GM23338 (cell line): Measurements from ENCODE around the gene APOC1. TPM values are rescaled to one million over a fixed set of nuclear protein-coding genes. Genes with fewer than 3 reads are reported as not detected.

Experiments
- ATAC-seq: fragments of 200-7000 bp; cut with Tn5 transposase; 3 replicates; pipeline ENCODE4 v1.9.1; 2020
- DNase-seq: peaks from one replicate; pipeline ENCODE4 v3.0.0-alpha.2; 2015; ENCODE audit warnings: low spot score
- H2AFZ ChIP-seq: fragments of 200-600 bp; sonication (generic); 2 replicates; pipeline ENCODE4 v1.8.0; 2016; ENCODE audit warnings: antibody characterized with exemption, mild to moderate bottlenecking, moderate library complexity
- H3F3A ChIP-seq: fragments of 200-600 bp; sonication (generic); replicated peaks from 2 replicates; pipeline ENCODE4 v1.8.0; 2017; ENCODE audit warnings: antibody characterized with exemption, mixed run types, low read depth
- H3K27ac ChIP-seq: fragments of 200-600 bp; sonication (generic); 2 replicates; pipeline ENCODE4 v1.6.1; 2016; ENCODE audit warnings: low read depth
- H3K27me3 ChIP-seq: fragments of 200-600 bp; sonication (generic); 2 replicates; pipeline ENCODE4 v1.8.0; 2016; ENCODE audit warnings: mild to moderate bottlenecking, mixed run types, moderate library complexity; ENCODE audit not compliant: insufficient read depth
- H3K36me3 ChIP-seq: fragments of 200-600 bp; sonication (generic); 2 replicates; pipeline ENCODE4 v1.8.0; 2016; ENCODE audit warnings: mild to moderate bottlenecking; ENCODE audit not compliant: insufficient read depth
- H3K4me1 ChIP-seq: fragments of 200-600 bp; sonication (generic); 2 replicates; pipeline ENCODE4 v1.8.0; 2016; ENCODE audit warnings: mild to moderate bottlenecking, moderate library complexity; ENCODE audit not compliant: insufficient read depth
- H3K4me2 ChIP-seq: fragments of 200-600 bp; sonication (generic); 2 replicates; pipeline ENCODE4 v1.7.1; 2017; ENCODE audit warnings: mixed run types
- H3K4me3 ChIP-seq: fragments of 200-600 bp; sonication (generic); 2 replicates; pipeline ENCODE4 v1.6.1; 2016; ENCODE audit warnings: mixed run types
- H3K79me2 ChIP-seq: fragments of 200-600 bp; sonication (generic); replicated peaks from 2 replicates; pipeline ENCODE4 v1.8.0; 2017; ENCODE audit warnings: mild to moderate bottlenecking; ENCODE audit not compliant: insufficient read depth
- H3K9me2 ChIP-seq: fragments of 200-600 bp; sonication (generic); 2 replicates; pipeline ENCODE4 v1.8.0; 2017; ENCODE audit not compliant: insufficient read depth
- H4K20me1 ChIP-seq: fragments of 200-600 bp; sonication (generic); replicated peaks from 2 replicates; pipeline ENCODE4 v1.8.0; 2017; ENCODE audit warnings: mild to moderate bottlenecking; ENCODE audit not compliant: insufficient read depth
- H3K27ac Mint-ChIP-seq: 2 replicates; pipeline ENCODE4 v1.8.0; 2020; ENCODE audit warnings: inconsistent platforms, mild to moderate bottlenecking, moderate library complexity, mixed read lengths
- H3K27me3 Mint-ChIP-seq: 3 replicates; pipeline ENCODE4 v1.8.0; 2022; ENCODE audit warnings: low read depth, mild to moderate bottlenecking, moderate library complexity, mixed read lengths, inconsistent platforms; ENCODE audit not compliant: insufficient read depth, poor library complexity
- H3K36me3 Mint-ChIP-seq: 3 replicates; pipeline ENCODE4 v1.8.0; 2021; ENCODE audit warnings: low read depth, mild to moderate bottlenecking, inconsistent platforms, moderate library complexity, mixed read lengths
- H3K4me1 Mint-ChIP-seq: 3 replicates; pipeline ENCODE4 v1.8.0; 2020; ENCODE audit warnings: mild to moderate bottlenecking, inconsistent platforms, mixed read lengths
- H3K4me3 Mint-ChIP-seq: 3 replicates; pipeline ENCODE4 v1.8.0; 2021; ENCODE audit warnings: moderate library complexity, mild to moderate bottlenecking, inconsistent platforms, mixed read lengths
- H3K9me3 Mint-ChIP-seq: 3 replicates; pipeline ENCODE4 v1.8.0; 2020; ENCODE audit warnings: moderate library complexity, mild to moderate bottlenecking, inconsistent platforms, mixed read lengths
- CREB1 ChIP-seq: fragments of 250-450 bp; sonication (Bioruptor Pico); IDR thresholded peaks from 2 replicates; pipeline ENCODE4 v1.5.0; 2020; ENCODE audit warnings: low read depth, mild to moderate bottlenecking, moderate library complexity
- EZH2 ChIP-seq: fragments of 200-600 bp; sonication (generic); IDR thresholded peaks from one replicate; pipeline ENCODE4 v1.8.0; 2017; ENCODE audit warnings: antibody characterized with exemption, mild to moderate bottlenecking, low read depth; ENCODE audit not compliant: unreplicated experiment
- EZH2phosphoT487 ChIP-seq: fragments of 200-600 bp; sonication (generic); IDR thresholded peaks from one replicate; pipeline ENCODE4 v1.8.1; 2018; ENCODE audit warnings: antibody characterized with exemption; ENCODE audit not compliant: unreplicated experiment
- NANOG ChIP-seq: IDR thresholded peaks from 2 replicates; pipeline ENCODE4 v1.6.1; 2016; ENCODE audit warnings: antibody characterized with exemption, borderline replicate concordance
- REST ChIP-seq: IDR thresholded peaks from one replicate; pipeline ENCODE4 v1.6.1; 2018; ENCODE audit warnings: antibody characterized with exemption; ENCODE audit not compliant: unreplicated experiment
- STAT1 ChIP-seq: IDR thresholded peaks from one replicate; pipeline ENCODE4 v1.6.1; 2016; ENCODE audit warnings: antibody characterized with exemption; ENCODE audit not compliant: unreplicated experiment
- ZNF331 ChIP-seq: fragments of 250-450 bp; sonication (Bioruptor Pico); IDR thresholded peaks from 2 replicates; pipeline ENCODE4 v1.5.0; 2020; ENCODE audit warnings: low read depth, mild to moderate bottlenecking, moderate library complexity
- ZNF462 ChIP-seq: fragments of 250-450 bp; sonication (Bioruptor Pico); IDR thresholded peaks from 2 replicates; pipeline ENCODE4 v1.5.0; 2020; ENCODE audit warnings: mild to moderate bottlenecking, moderate library complexity
- polyA plus RNA-seq: library from polyadenylated mRNA; unstranded; fragments of >200 nt; fragmentation: Nextera tagmentation; extraction: Ambion mirVana; gene quantifications from 2 replicates; pipeline ENCODE4 v1.2.1, GENCODE V29; 2016
- total RNA-seq: library from RNA; depleted of rRNA; stranded (reverse); fragments of >200 nt; shearing (Covaris generic); gene quantifications from 2 replicates; pipeline ENCODE4 v1.2.3, GENCODE V29; 2014

The APOC1 gene
- total and polyA plus RNA-seq, 2 experiments from 2014 or later: 26.8 to 221 TPM

- no peak for TF ChIP-seq ZNF331
- TF ChIP-seq EZH2phosphoT487: no peak
- no peak for TF ChIP-seq STAT1
- TF ChIP-seq ZNF462 (CRISPR knock-in tag): no peak
These were observed 6.2 kb upstream of the APOC1 start (continued) for GRCh38 chr19:44908074-44908835.

GRCh38 chr19:44908836-44909261 lies 5.6 kb upstream of the APOC1 start:
- peaks cover 41% of the 10 kb centered on the region for H3K4me1 Mint-ChIP-seq
- Histone ChIP-seq H3K36me3 (peaks cover 17% of the 10 kb centered on the region), H2AFZ (no peak overlapping the region), H4K20me1 (no peaks in the 10 kb centered on the region; the same call in 1 of the 2 replicates), H3K9me2 (no peaks in the 10 kb centered on the region), H3K27me3 (no peaks in the 10 kb centered on the region), H3K4me2 (no peak overlapping the region), H3K27ac (no peak overlapping the region), H3K4me3 (no peak overlapping the region), H3K4me1 (peaks cover 30% of the 10 kb centered on the region), H3F3A (peaks cover 42% of the 10 kb centered on the region), H3K79me2 (peaks cover 17% of the 10 kb centered on the region)
- TF ChIP-seq REST: no peak
- TF ChIP-seq NANOG: no peak
- TF ChIP-seq EZH2: no peak
- TF ChIP-seq ZNF331: no peak
- TF ChIP-seq CREB1 (CRISPR knock-in tag): no peak
- H3K9me3 Mint-ChIP-seq: peaks cover 2% of the 10 kb centered on the region; the same call in 1 of the 3 replicates
- peaks cover 35% of the 10 kb centered on the region for H3K36me3 Mint-ChIP-seq
- H3K27me3 Mint-ChIP-seq: peaks cover 35% of the 10 kb centered on the region
- DNase-seq: no peak
- no peak for ATAC-seq
- H3K27ac Mint-ChIP-seq: no peak overlapping the region
- H3K4me3 Mint-ChIP-seq: no peak overlapping the region
